C4-2B (cell line): Measurements from ENCODE around the gene MSX1.

ENCODE experiments used
- H3K27ac ChIP-seq: fragments of 450-650 bp; 2 replicates; pipeline ENCODE4 v1.5.1; 2017
- CTCF ChIP-seq: fragments of 450-650 bp; conservative IDR thresholded peaks from 2 replicates; pipeline ENCODE4 v1.5.1; 2017; ENCODE audit warnings: mild to moderate bottlenecking
- ZFX ChIP-seq: fragments of 450-650 bp; IDR thresholded peaks from 2 replicates; pipeline ENCODE4 v1.6.1; 2017

The MSX1 gene

GRCh38 chr4:4868758-4869723, 9.6 kb downstream of the MSX1 start:
- TF ChIP-seq CTCF: no peak
- no peak for TF ChIP-seq ZFX
- H3K27ac ChIP-seq: no peak overlapping the region

GRCh38 chr4:4869731-4870571, 10.5 kb downstream of the MSX1 start:
- no peak for TF ChIP-seq CTCF
- H3K27ac ChIP-seq: no peak overlapping the region

- no peak for TF ChIP-seq CTCF
- no peak overlapping the region for H3K27ac ChIP-seq
These were observed 11.2 kb downstream of the MSX1 start for GRCh38 chr4:4870576-4871241.

GRCh38 chr4:4871242-4871572, 11.7 kb downstream of the MSX1 start:
- TF ChIP-seq ZFX: no peak
- TF ChIP-seq CTCF: no peak
- no peak overlapping the region for H3K27ac ChIP-seq

GRCh38 chr4:4871573-4872313, 12.3 kb downstream of the MSX1 start:
- H3K27ac ChIP-seq: no peak overlapping the region
- TF ChIP-seq CTCF (no peak), ZFX (no peak)

- H3K27ac ChIP-seq: no peak overlapping the region
- no peak for TF ChIP-seq ZFX
- no peak for TF ChIP-seq CTCF
These were observed 12.9 kb downstream of the MSX1 start for GRCh38 chr4:4872314-4872903.
